NCI-H1417 treated with DMSO at 0.1 percent for 48 hours (cell line): ENCODE data around the gene TUBB8B.
"Not testable (repeated sequence)": the region's sequence is repeated elsewhere in the genome, so short reads cannot be mapped to it uniquely, and the experiment has no call there.

ENCODE experiments used
- DNase-seq: peaks from one replicate; lab custom pipeline; 2025; lab: John Stamatoyannopoulos, UW

Gene TUBB8B

GRCh38 chr18:49176-49665 is at the start of gene TUBB8B:
Gene TUBB8B, minus strand, starts transcription at chr18:49615. Its CDS starts 58 bp downstream, at chr18:49557.
- not testable (repeated sequence) for DNase-seq

- DNase-seq: not testable (repeated sequence)
These were observed 48.0 kb upstream of the TUBB8B start for GRCh38 chr18:97252-97914.

GRCh38 chr18:96767-97131 is 47.3 kb upstream of the TUBB8B start:
- not testable (repeated sequence) for DNase-seq

- DNase-seq: not testable (repeated sequence)
These were observed 46.8 kb upstream of the TUBB8B start for GRCh38 chr18:96101-96766.

GRCh38 chr18:95580-95979 is 46.2 kb upstream of the TUBB8B start:
- DNase-seq: not testable (repeated sequence)

- DNase-seq: not testable (repeated sequence)
These were observed 44.5 kb upstream of the TUBB8B start for GRCh38 chr18:93897-94408.

- not testable (repeated sequence) for DNase-seq
These were observed 42.1 kb upstream of the TUBB8B start for GRCh38 chr18:91561-91960.

- DNase-seq: not testable (repeated sequence)
These were observed 41.2 kb upstream of the TUBB8B start for GRCh38 chr18:90396-91193.

- not testable (repeated sequence) for DNase-seq
These were observed 39.7 kb upstream of the TUBB8B start for GRCh38 chr18:89124-89523.

GRCh38 chr18:84801-85200 is 35.4 kb upstream of the TUBB8B start:
- not testable (repeated sequence) for DNase-seq

- not testable (repeated sequence) for DNase-seq
These were observed 33.3 kb upstream of the TUBB8B start for GRCh38 chr18:82626-83209.

GRCh38 chr18:80881-81280 is 31.5 kb upstream of the TUBB8B start:
- not testable (repeated sequence) for DNase-seq

- DNase-seq: not testable (repeated sequence)
These were observed 30.8 kb upstream of the TUBB8B start for GRCh38 chr18:80202-80601.

GRCh38 chr18:75525-76160 is 26.2 kb upstream of the TUBB8B start:
- not testable (repeated sequence) for DNase-seq

GRCh38 chr18:73181-73777 is 23.9 kb upstream of the TUBB8B start:
- not testable (repeated sequence) for DNase-seq

- not testable (repeated sequence) for DNase-seq
These were observed 18.3 kb upstream of the TUBB8B start for GRCh38 chr18:67701-68100.

- not testable (repeated sequence) for DNase-seq
These were observed 14.9 kb upstream of the TUBB8B start for GRCh38 chr18:64279-64678.

GRCh38 chr18:63656-64055 is 14.2 kb upstream of the TUBB8B start:
- DNase-seq: not testable (repeated sequence)

GRCh38 chr18:54388-54787 is 5.0 kb upstream of the TUBB8B start:
- not testable (repeated sequence) for DNase-seq

GRCh38 chr18:48696-49095 is 719 bp downstream of the TUBB8B start:
- not testable (repeated sequence) for DNase-seq

- not testable (repeated sequence) for DNase-seq
These were observed 36.2 kb downstream of the TUBB8B start for GRCh38 chr18:13177-13576.
